K562 (cell line): ENCODE results near the gene CCT4.

Experiments
- CHD2 ChIP-seq: IDR thresholded peaks from 2 replicates; pipeline ENCODE4 v1.6.1; 2011; ENCODE audit warnings: low read depth, low read length
- KLF16 ChIP-seq: IDR thresholded peaks from 2 replicates; pipeline ENCODE4 v1.6.1; 2016; ENCODE audit warnings: antibody characterized with exemption
- TAF1 ChIP-seq: IDR thresholded peaks from 2 replicates; pipeline ENCODE4 v1.6.1; 2011; ENCODE audit warnings: mild to moderate bottlenecking, low read length, moderate library complexity; ENCODE audit not compliant: insufficient read depth, control insufficient read depth, severe bottlenecking; ENCODE audit errors: extremely low read depth
- TF ChIP-seq, protein P1 (sequence below): sonication (generic); formaldehyde crosslinking; IDR thresholded peaks from 2 replicates; pipeline ENCODE4 v1.8.0; 2022; ENCODE audit warnings: mild to moderate bottlenecking, low read depth, missing genetic modification reagents
- TF ChIP-seq, protein P2 (sequence below), 3 experiments: IDR thresholded peaks in 2 of 3; conservative IDR thresholded peaks in 1 of 3; 2 replicates each; pipeline ENCODE4 v1.5.1; 2011 to 2012; ENCODE audit warnings: low read length in 3 of 3, mild to moderate bottlenecking in 3 of 3, control low read depth in 2 of 3, improper control_type of control experiment in 1 of 3, inconsistent platforms in 1 of 3, low read depth in 1 of 3, mixed read lengths in 1 of 3, moderate library complexity in 1 of 3; ENCODE audit not compliant: insufficient read depth in 2 of 3
- TF ChIP-seq, protein P3 (sequence below): fragments of 450-650 bp; IDR thresholded peaks from 2 replicates; pipeline ENCODE4 v1.6.1; 2016

DNA sequence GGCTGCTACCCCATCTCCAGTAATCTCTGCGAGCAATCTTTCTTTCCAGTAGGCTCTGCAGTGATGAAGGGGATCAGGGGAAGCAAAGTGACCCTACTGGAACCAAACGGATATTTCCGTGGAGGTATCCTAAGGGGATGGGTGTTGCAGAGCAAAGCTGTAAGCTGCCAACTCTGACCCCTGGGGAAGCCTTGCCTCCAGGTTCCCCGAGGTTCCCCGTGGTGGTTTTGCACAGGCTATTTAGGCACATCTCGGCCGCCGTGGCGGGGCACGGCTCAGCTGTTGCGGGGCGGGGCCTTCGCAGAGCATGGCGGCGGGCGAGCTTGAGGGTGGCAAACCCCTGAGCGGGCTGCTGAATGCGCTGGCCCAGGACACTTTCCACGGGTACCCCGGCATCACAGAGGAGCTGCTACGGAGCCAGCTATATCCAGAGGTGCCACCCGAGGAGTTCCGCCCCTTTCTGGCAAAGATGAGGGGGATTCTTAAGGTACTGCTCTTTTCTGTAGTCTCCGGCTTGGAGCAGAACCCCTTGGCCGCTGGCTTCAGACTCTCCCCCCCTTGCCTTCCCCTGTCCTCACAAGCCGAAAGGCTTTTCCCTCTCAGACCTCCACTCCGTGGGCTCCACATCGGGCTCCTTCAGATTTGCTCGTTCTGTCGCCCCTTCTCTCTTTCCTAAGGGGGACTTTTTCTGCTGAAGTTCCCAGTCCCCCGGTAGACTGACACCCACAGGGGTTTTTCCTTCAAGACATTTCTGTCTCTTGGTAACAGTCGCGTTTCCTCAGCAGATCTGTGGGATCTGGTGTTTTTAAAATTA is 17.1 kb upstream of the CCT4 start, which contains the start of gene COMMD1:
- TF ChIP-seq TAF1 (peak; percentile 79), CHD2 (no peak), KLF16 (peak; percentile 75)
- TF ChIP-seq, protein P1, sequence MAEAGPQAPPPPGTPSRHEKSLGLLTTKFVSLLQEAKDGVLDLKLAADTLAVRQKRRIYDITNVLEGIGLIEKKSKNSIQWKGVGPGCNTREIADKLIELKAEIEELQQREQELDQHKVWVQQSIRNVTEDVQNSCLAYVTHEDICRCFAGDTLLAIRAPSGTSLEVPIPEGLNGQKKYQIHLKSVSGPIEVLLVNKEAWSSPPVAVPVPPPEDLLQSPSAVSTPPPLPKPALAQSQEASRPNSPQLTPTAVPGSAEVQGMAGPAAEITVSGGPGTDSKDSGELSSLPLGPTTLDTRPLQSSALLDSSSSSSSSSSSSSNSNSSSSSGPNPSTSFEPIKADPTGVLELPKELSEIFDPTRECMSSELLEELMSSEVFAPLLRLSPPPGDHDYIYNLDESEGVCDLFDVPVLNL (CRISPR knock-in tag) = no peak
- TF ChIP-seq, protein P2, sequence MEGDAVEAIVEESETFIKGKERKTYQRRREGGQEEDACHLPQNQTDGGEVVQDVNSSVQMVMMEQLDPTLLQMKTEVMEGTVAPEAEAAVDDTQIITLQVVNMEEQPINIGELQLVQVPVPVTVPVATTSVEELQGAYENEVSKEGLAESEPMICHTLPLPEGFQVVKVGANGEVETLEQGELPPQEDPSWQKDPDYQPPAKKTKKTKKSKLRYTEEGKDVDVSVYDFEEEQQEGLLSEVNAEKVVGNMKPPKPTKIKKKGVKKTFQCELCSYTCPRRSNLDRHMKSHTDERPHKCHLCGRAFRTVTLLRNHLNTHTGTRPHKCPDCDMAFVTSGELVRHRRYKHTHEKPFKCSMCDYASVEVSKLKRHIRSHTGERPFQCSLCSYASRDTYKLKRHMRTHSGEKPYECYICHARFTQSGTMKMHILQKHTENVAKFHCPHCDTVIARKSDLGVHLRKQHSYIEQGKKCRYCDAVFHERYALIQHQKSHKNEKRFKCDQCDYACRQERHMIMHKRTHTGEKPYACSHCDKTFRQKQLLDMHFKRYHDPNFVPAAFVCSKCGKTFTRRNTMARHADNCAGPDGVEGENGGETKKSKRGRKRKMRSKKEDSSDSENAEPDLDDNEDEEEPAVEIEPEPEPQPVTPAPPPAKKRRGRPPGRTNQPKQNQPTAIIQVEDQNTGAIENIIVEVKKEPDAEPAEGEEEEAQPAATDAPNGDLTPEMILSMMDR (IDR thresholded peaks at IDR 0.05 in 2 of 3, conservative IDR thresholded peaks at IDR 0.05 in 1 of 3; ENCODE audit: insufficient read depth in 2 of 3, low read depth in 1 of 3, low read length in 3 of 3) = no peak
- TF ChIP-seq, protein P3, sequence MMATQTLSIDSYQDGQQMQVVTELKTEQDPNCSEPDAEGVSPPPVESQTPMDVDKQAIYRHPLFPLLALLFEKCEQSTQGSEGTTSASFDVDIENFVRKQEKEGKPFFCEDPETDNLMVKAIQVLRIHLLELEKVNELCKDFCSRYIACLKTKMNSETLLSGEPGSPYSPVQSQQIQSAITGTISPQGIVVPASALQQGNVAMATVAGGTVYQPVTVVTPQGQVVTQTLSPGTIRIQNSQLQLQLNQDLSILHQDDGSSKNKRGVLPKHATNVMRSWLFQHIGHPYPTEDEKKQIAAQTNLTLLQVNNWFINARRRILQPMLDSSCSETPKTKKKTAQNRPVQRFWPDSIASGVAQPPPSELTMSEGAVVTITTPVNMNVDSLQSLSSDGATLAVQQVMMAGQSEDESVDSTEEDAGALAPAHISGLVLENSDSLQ = no peak
